HG03558 (cell line): ENCODE results near the gene IL1RL2.

Source experiments
- ATAC-seq: cut with Tn5 transposase; IDR thresholded peaks from one replicate; pipeline ENCODE4 v1.9.1; 2021; ENCODE audit warnings: moderate number of reproducible peaks; ENCODE audit not compliant: unreplicated experiment; ENCODE audit errors: extremely low read depth

The IL1RL2 gene

GRCh38 chr2:102186791-102187495 is at the start of gene IL1RL2:
IL1RL2 (plus strand) TSS chr2:102187023; CDS start chr2:102187868, 845 bp downstream.
- ATAC-seq = no peak

DNA sequence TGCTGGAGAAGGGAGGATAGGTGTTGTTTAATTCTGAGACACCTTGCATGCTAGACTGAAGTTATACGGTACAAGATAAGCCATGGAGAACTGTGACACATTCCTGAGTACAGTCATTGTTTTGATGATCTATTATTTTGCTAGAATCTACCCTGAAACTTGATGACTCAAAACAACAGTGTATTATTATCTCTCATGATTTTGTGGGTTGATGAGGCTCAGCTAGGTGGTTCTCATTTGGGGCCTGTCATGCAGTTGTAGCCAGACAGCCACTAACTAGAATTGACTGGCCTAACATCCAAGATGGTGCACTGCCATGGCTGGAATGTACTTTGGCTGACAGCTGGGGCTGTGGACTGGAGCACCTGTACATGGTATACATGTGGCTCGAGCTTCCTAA is 49.7 kb upstream of the IL1RL2 start:
- no peak for ATAC-seq

- no peak for ATAC-seq
Measured at GRCh38 chr2:102138331-102138730, 48.5 kb upstream of the IL1RL2 start.

- no peak for ATAC-seq
Measured at GRCh38 chr2:102139851-102140250, 47.0 kb upstream of the IL1RL2 start.

GRCh38 chr2:102140377-102140776 is 46.4 kb upstream of the IL1RL2 start:
- no peak for ATAC-seq

DNA sequence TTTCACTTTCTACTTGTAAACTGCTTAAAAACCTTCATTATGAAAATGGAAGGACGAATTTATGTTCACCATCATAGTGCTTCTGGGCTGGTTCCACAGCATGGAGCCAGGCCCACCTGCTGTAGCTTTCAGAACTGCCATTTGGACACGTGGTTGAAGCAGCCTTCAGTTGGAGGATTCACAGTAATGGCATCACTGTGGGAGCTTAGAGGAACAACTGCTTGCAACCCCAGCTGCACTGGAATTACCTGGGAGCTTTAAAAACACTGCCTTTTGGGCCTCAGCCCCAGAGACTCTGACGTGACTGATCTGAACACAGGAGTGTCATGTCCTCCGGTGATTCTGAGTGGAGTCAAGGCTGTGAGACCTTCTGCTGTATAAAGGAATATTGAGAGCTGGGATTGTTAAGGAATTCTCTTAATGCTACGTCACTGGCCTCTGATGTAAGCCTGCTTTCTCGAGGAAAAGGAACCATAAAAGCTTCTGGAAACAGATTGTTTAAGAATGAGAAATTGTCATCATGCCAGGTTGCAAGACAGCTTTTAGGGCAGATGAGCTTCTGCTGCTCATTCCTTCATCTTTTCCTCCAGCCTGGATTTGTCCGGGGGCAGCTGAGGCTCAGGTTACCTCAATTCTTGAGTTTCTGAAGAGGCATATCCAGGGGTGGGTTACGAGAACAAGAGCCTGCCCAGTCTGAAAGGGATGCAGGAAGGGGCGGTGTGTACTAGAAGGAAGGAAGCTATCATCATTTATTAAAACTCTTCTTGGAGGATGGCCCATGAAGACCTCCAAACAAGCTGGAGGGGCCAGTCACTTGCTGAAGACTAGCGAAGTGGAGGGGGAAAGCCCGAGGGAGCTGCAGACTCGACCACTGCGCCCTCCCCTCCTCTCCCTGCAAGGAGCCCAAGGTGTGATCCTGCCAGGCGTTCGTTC is 45.5 kb upstream of the IL1RL2 start:
- ATAC-seq = no peak

- no peak for ATAC-seq
Measured at GRCh38 chr2:102141970-102142828, 44.6 kb upstream of the IL1RL2 start, which contains the start of gene IL1R1. IL1R1 (plus strand) TSS chr2:102142746; CDS start chr2:102157725, 14,979 bp downstream.

GRCh38 chr2:102142829-102143449 is 43.9 kb upstream of the IL1RL2 start:
- ATAC-seq = no peak

GRCh38 chr2:102143450-102143985 is 43.3 kb upstream of the IL1RL2 start:
- ATAC-seq = no peak

DNA sequence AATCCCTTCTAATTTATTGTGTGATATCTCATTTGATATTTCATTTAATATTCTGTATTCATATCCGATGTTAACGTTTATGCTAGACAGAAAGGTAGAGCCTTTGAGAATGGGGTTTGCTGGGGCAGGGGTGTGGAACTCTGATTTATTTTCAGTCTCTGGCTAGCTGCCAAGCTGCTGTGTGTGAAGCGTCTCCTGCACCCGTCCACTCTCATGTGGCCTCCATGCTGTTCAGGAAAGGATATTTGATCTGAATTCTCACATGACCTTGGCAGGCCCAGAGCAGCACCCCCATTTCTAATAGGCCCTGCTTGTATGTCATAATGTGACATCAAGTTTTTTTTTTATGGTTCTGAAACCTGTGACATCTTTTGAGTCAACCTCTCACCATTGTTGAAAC is 42.7 kb upstream of the IL1RL2 start:
- no peak for ATAC-seq

- ATAC-seq = no peak
Measured at GRCh38 chr2:102145107-102145506, 41.7 kb upstream of the IL1RL2 start.

DNA sequence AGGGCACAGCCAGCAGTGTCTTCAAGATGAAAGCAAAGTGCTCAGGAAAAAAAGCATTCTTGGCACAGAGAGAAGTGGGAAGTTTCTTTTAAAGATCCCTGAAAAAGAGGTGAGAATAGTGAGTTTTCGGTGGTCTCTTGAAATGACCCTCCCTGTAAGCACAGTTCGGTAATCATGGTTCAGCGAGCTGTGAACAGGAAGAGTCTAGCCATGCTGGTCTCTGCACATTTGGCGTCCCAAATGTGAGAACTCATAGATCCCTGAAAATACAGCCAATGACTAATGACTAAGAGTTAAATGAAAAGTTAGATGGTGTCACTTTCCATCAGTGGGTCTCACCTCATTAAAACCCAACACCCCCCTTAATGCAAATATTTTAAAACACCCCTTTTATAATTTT is 40.9 kb upstream of the IL1RL2 start:
- no peak for ATAC-seq

- no peak for ATAC-seq
Measured at GRCh38 chr2:102147935-102148334, 38.9 kb upstream of the IL1RL2 start.

- no peak for ATAC-seq
Measured at GRCh38 chr2:102149243-102149642, 37.6 kb upstream of the IL1RL2 start.

- no peak for ATAC-seq
Measured at GRCh38 chr2:102149644-102150455, 37.0 kb upstream of the IL1RL2 start.

DNA sequence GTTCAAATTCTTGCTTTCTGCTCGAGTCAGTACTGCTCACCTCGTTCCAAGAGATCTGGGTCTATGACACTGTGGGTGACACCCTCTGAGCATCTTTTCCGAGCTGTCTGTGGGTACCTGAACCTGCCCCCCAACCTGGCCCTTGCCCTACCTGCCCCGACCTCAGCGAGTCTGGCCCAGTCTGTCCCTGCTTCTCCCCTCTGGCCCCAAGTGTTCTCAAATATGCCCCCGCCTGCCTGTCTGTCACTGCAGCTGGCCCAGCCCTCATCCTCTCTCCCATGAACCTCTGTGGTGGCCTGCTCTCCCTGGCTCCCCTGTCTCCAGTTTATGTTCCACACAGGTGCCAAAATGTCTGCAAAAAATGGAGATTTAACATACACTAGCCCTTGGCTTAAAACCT is 32.5 kb upstream of the IL1RL2 start:
- no peak for ATAC-seq

DNA sequence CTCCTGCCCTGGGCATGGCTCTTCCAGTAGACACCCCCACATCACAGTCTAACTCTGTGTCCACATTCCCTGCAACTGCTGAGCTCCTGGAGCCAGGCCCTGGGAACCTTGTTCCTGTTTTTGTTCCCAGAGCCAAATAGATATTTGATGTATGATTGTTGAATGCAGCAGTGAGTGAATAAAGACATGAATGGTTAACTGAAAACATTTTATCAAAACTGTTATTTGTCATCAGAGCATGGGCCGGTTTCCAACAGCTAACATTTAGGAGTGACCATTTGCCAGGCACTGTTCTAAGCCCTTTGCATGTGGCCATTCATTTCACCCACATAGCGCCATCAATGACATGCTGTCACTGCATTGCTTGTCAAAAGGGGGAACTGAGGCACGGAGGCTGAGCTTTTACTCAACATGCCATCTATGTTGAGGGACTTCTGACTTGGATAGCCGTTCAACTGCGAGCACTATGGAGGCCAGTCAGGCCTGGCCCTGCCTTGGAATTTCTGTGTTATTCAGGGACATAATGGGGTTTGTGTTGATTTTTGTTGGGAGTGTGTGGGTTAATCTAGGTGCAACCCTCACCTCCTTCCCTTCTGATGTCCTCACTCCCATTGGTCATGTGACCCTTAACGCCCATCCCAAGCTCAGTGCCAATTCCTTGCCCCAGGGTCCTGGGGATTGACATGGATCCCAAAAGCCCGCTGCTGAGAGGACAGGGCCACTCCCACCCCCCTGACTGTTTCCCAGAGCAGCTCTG is 31.7 kb upstream of the IL1RL2 start:
- ATAC-seq = no peak
